PC-3 (cell line): Measurements from ENCODE around the gene CFAP20DC. TPM values are rescaled to one million over a fixed set of nuclear protein-coding genes. Genes with fewer than 3 reads are reported as not detected.

Experiments used
- ATAC-seq: fragments of 200-7000 bp; cut with Tn5 transposase; 2 replicates; pipeline ENCODE4 v1.9.1; 2020; ENCODE audit warnings: mild to moderate bottlenecking, moderate library complexity
- BruUV-seq: library from RNA; stranded (reverse); fragments of 400-500 nt; replicated peaks from 2 replicates; lab custom pipeline; 2021; lab: Mats Ljungman, UMichigan
- CTCF ChIA-PET: fragments of 300-600 bp; sonication (Branson Sonifier 250); formaldehyde crosslinking; loops from one replicate; lab custom pipeline; 2022; ENCODE audit warnings: antibody characterized with exemption; lab: Charles Lee
- POLR2A ChIA-PET: fragments of 300-600 bp; sonication (Branson Sonifier 250); formaldehyde crosslinking; loops from one replicate; lab custom pipeline; 2022; ENCODE audit warnings: antibody characterized with exemption; ENCODE audit not compliant: unreplicated experiment; lab: Charles Lee
- DNase-seq: peaks from one replicate; pipeline ENCODE4 v3.0.0-alpha.2; 2015
- H2AFZ ChIP-seq: fragments of 300-600 bp; sonication (generic); 2 replicates; pipeline ENCODE4 v1.6.0; 2016; ENCODE audit warnings: antibody characterized with exemption, low read length
- H3F3A ChIP-seq: fragments of 300-600 bp; sonication (generic); one replicate; pipeline ENCODE4 v1.6.0; 2017; ENCODE audit warnings: antibody characterized with exemption, low read length, control low read depth, mild to moderate bottlenecking; ENCODE audit not compliant: unreplicated experiment
- H3K27ac ChIP-seq: fragments of 300-600 bp; sonication (generic); 2 replicates; pipeline ENCODE4 v1.5.1; 2016; ENCODE audit warnings: mild to moderate bottlenecking, low read length
- H3K27me3 ChIP-seq: fragments of 300-600 bp; sonication (generic); 2 replicates; pipeline ENCODE4 v1.6.1; 2016; ENCODE audit warnings: low read length, mixed read lengths
- H3K36me3 ChIP-seq: fragments of 300-600 bp; sonication (generic); 2 replicates; pipeline ENCODE4 v1.6.1; 2016; ENCODE audit warnings: low read depth, mixed run types, low read length, mixed read lengths
- H3K4me1 ChIP-seq: fragments of 300-600 bp; sonication (generic); 2 replicates; pipeline ENCODE4 v1.5.1; 2016; ENCODE audit warnings: low read length; ENCODE audit not compliant: insufficient read depth
- H3K4me2 ChIP-seq: fragments of 300-600 bp; sonication (generic); 2 replicates; pipeline ENCODE4 v1.6.0; 2016; ENCODE audit warnings: low read length
- H3K4me3 ChIP-seq: fragments of 300-600 bp; sonication (generic); 2 replicates; pipeline ENCODE4 v1.5.1; 2016; ENCODE audit warnings: mild to moderate bottlenecking, low read length, mixed read lengths
- H3K79me2 ChIP-seq: fragments of 300-600 bp; sonication (generic); 2 replicates; pipeline ENCODE4 v1.6.1; 2017; ENCODE audit warnings: low read length, mixed read lengths
- H3K9ac ChIP-seq: fragments of 300-600 bp; sonication (generic); 2 replicates; pipeline ENCODE4 v1.6.0; 2016; ENCODE audit warnings: mild to moderate bottlenecking, low read length
- H3K9me2 ChIP-seq: fragments of 300-600 bp; sonication (generic); replicated peaks from 2 replicates; pipeline ENCODE4 v1.6.1; 2016; ENCODE audit warnings: mixed run types, low read length, mixed read lengths
- H3K9me3 ChIP-seq: fragments of 300-600 bp; sonication (generic); 2 replicates; pipeline ENCODE4 v1.6.1; 2016; ENCODE audit warnings: low read length, mixed read lengths
- H4K20me1 ChIP-seq: fragments of 300-600 bp; sonication (generic); 2 replicates; pipeline ENCODE4 v1.6.1; 2016; ENCODE audit warnings: low read length, mixed read lengths
- CTCF ChIP-seq: fragments of 300-600 bp; sonication (generic); conservative IDR thresholded peaks from 2 replicates; pipeline ENCODE4 v1.5.1; 2017; ENCODE audit warnings: antibody characterized with exemption, low read depth, mild to moderate bottlenecking, low read length
- EZH2 ChIP-seq: fragments of 300-600 bp; sonication (generic); IDR thresholded peaks from one replicate; pipeline ENCODE4 v1.6.1; 2017; ENCODE audit warnings: antibody characterized with exemption, mild to moderate bottlenecking, low read length; ENCODE audit not compliant: unreplicated experiment
- EZH2phosphoT487 ChIP-seq: fragments of 300-600 bp; sonication (generic); IDR thresholded peaks from 2 replicates; pipeline ENCODE4 v1.6.1; 2018; ENCODE audit warnings: mild to moderate bottlenecking, antibody characterized with exemption, low read length, borderline replicate concordance
- intact Hi-C: fragments of 100-400 bp; cut with micrococcal nuclease; formaldehyde crosslinking; loops from 2 replicates; pipeline ENCODE4 v1.9.0; 2023
- total RNA-seq: library from RNA; depleted of rRNA; stranded (reverse); fragments of >200 nt; gene quantifications from 2 replicates; pipeline ENCODE4 v1.2.3, GENCODE V29; 2014

Gene CFAP20DC
- total RNA-seq, 1 experiment from 2014 or later, result 15.4 TPM

- Histone ChIP-seq H3K4me2 (no peak overlapping the region), H3K27ac (no peak overlapping the region), H4K20me1 (no peaks in the 10 kb centered on the region), H3K36me3 (no peaks in the 10 kb centered on the region), H3K79me2 (no peaks in the 10 kb centered on the region), H2AFZ (no peak overlapping the region), H3K9me3 (no peaks in the 10 kb centered on the region), H3K9ac (no peak overlapping the region), H3K4me1 (no peaks in the 10 kb centered on the region), H3F3A (no peaks in the 10 kb centered on the region), H3K4me3 (no peak overlapping the region), H3K9me2 (no peaks in the 10 kb centered on the region), H3K27me3 (no peaks in the 10 kb centered on the region)
- intact Hi-C loops, result no loop called here
- ChIA-PET POLR2A (no interaction called here), CTCF (no interaction called here)
- DNase-seq (no peak), ATAC-seq (no peak)
- no TSS peak for BruUV-seq
- TF ChIP-seq EZH2phosphoT487 (no peak), EZH2 (no peak), CTCF (no peak)
Observed at GRCh38 chr3:58799271-58799670, 250.6 kb downstream of the CFAP20DC start.

GRCh38 chr3:58798312-58798711, 251.5 kb downstream of the CFAP20DC start:
- BruUV-seq, result no TSS peak
- no peak overlapping the region for H2AFZ ChIP-seq
- H3K79me2 ChIP-seq, result no peaks in the 10 kb centered on the region
- TF ChIP-seq CTCF, result no peak
- POLR2A ChIA-PET, result no interaction called here
- no peak overlapping the region for H3K4me3 ChIP-seq
- ATAC-seq (no peak), DNase-seq (no peak)
- no peaks in the 10 kb centered on the region for H3K4me1 ChIP-seq
- H3K9ac ChIP-seq, result no peak overlapping the region
- no peaks in the 10 kb centered on the region for H3K36me3 ChIP-seq
- CTCF ChIA-PET, result no interaction called here
- no peaks in the 10 kb centered on the region for H3F3A ChIP-seq
- intact Hi-C loops, result no loop called here
- no peaks in the 10 kb centered on the region for H3K9me3 ChIP-seq
- H3K9me2 ChIP-seq, result no peaks in the 10 kb centered on the region
- H3K4me2 ChIP-seq, result no peak overlapping the region
- H4K20me1 ChIP-seq, result no peaks in the 10 kb centered on the region
- H3K27ac ChIP-seq, result no peak overlapping the region
- no peaks in the 10 kb centered on the region for H3K27me3 ChIP-seq

- Histone ChIP-seq H3K4me3 (no peak overlapping the region), H3K9me3 (no peaks in the 10 kb centered on the region), H3K36me3 (no peaks in the 10 kb centered on the region), H3K27ac (no peak overlapping the region), H2AFZ (no peak overlapping the region), H3F3A (no peaks in the 10 kb centered on the region), H3K9ac (no peak overlapping the region), H3K79me2 (no peaks in the 10 kb centered on the region), H3K4me1 (no peaks in the 10 kb centered on the region), H3K4me2 (no peak overlapping the region), H4K20me1 (no peaks in the 10 kb centered on the region), H3K9me2 (no peaks in the 10 kb centered on the region), H3K27me3 (no peaks in the 10 kb centered on the region)
- POLR2A ChIA-PET, result no interaction called here
- CTCF ChIA-PET, result no interaction called here
- no peak for DNase-seq
- BruUV-seq, result no TSS peak
- intact Hi-C loops, result no loop called here
- no peak for ATAC-seq
- TF ChIP-seq CTCF, result no peak
- TF ChIP-seq EZH2, result no peak
- no peak for TF ChIP-seq EZH2phosphoT487
Observed at GRCh38 chr3:58794750-58795149, 255.1 kb downstream of the CFAP20DC start.
